NCI-H524 (cell line): ENCODE data around the gene SYCP2L.

Experiments used
- DNase-seq, 2 experiments: peaks; one replicate each; lab custom pipeline; 2025; lab: John Stamatoyannopoulos, UW

SYCP2L gene

DNA sequence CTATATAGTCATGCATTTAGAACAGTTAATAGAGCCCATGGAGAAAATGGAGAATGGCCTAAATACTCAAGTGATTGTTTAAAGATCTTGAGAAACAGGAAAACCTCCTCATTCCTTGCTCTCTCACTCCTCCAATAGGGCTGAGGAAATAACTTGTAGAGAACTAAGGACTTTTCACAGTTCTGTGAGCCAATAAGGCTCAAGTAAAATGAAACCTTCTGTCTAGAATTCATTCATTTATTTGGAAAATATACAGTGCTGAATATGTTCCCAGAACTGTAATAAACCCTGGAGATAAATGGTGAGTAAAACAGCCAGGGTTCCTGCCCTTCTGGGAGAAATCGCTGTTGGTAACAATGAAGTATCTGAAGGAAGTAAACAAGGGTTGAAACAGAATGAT lies 122.0 kb downstream of the SYCP2L start:
- no peak for DNase-seq

- DNase-seq, result no peak
These were observed 122.5 kb downstream of the SYCP2L start for GRCh38 chr6:11009353-11009752.

DNA sequence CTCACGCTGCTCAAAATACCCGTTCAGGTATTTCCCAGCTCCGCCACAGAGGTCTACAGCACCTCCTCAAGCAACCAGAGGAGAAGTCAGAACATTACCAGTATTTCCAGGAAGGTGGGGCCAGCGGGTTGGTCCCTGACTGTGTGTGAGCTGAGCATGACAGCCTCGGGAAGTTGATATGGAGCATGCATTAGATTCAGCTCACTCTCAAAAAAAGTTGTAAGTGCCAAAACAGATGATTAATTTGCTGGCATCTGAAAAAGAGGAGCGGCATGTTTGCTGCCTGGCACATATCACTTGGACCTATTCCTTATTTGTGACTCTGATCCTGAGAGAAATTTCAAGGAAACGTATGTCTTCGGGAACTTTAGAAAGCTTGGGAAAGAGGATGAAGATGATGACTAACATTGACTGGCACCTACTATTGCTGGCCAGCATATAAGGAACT lies 125.0 kb downstream of the SYCP2L start:
- no peak for DNase-seq

DNA sequence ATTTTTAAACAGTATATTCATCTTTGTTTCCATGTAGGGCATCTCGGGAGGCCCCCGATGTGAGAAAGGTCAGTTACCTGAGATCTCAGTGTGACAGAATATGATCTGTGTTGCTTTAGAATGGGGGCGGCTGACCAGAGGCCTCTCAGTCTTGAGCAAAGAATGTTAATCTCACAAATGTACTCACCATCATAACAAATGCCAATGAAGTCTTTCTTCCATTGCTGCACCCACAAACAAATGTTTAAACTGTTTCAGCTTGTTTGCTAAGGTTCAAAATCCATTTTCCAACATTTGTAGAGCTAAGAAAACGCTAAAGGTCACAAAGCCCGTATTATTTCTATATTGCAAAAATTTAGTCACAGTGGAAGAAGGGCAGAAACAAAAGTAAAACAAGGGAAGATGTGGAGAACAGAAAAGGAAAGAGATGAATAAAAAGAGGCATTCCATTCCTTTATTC lies 125.5 kb downstream of the SYCP2L start:
- no peak for DNase-seq

DNA sequence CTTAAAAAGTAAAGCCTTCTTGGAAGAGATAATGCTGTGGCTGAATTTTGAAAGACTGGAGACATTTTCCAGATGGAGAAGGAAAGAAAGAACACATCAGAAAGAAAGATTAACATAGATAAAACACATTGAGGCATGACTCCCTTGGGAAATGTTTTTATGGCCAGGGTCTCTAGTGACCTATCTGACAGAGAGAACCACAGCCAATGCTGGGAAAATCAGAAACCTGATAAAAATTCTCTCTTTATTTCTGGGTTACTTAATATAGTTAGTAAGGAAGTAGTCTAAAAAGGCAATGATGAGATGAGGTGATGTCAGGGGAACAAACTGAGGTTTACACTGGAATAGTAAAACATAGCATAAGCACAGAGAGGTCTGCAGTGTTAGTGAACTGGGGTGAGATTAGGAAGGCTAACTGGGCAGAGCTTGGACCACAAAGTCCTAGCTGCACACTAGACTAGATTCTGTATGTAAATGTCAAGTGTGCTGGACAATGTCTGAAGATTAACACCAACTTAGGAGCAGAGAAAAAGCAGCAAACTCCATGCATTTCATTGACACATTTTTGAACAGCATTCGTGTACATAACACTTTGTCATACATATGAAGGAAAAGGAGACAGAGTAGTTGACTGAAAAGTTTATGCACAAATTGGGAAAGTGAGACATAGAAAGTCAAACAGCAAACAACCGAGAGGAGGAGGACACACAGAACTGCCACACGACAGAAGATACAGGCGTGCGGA lies 126.3 kb downstream of the SYCP2L start:
- DNase-seq, result no peak

DNA sequence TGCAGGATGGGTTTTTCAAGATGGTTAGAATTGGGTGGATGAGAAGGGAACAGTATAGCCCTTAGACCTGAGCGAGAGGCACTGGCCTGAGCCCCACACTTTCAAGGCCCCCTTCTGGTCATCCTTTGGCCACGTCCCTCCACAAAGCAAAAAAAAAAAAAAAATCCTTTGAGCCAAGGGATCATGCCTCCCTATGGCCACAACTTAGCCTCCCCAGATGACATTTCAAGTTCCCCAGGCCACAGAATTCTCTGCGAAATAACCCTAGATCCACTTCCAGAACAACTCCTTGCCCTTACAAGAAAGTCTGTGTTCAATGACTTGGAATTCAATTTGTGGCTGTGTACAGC lies 126.8 kb downstream of the SYCP2L start:
- DNase-seq, result no peak

DNA sequence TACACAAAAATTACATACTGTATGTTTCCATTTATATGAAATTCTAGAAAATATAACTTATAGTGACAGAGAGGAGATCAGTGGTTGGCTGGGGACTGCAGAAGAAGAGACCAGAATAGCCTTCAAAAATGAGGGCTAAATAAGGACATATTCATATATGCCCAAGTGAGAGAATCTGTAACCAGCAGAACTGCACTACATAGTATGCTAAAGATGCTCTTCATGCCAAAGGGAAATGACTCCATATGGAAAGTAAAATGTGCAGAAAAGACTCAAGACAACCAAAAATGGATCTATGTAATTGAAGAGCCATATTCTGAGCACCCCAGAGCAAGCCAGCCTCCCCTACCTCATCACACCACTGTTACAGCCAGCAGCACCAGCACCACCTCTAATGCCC lies 128.2 kb downstream of the SYCP2L start:
- DNase-seq, result no peak

DNA sequence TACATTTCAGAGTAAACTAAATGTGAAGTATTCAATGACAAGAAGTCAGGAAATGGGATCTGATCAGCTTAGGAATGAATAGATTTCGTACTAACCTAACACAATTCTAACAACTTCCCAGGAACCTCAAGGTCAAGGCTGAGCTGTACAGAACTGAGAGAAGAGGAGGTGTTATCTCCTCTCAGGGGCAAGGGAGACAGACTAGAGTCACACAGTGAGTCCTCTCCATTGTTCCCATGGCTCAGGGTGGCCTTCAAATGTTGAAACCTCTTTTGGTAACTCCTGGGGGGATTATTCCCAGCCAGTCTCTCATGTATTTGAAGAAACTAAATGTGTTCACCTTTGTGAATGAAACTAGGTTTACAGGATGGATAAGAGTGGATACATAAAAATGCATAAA lies 129.6 kb downstream of the SYCP2L start:
- no peak for DNase-seq

DNA sequence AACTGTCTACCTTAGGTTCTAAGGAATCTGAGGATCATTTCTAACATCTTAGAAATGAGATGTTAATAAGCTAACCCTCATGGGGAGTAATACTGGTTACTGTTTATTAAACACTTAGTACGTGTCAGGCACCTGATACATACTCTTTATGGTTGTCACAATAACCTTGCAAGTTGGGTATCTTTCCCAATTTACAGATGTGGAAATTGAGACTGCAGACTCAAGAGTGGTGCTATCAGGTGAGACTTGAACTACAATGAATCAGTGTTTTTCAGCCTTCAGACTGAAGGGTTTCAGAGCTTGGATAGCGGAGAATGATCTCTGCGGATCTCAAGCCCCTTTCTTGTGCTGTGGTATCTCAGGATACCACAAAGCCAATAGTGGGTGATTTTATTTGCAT lies 130.2 kb downstream of the SYCP2L start:
- DNase-seq, result no peak

- DNase-seq, result no peak
These were observed 131.4 kb downstream of the SYCP2L start for GRCh38 chr6:11018225-11018624.

DNA sequence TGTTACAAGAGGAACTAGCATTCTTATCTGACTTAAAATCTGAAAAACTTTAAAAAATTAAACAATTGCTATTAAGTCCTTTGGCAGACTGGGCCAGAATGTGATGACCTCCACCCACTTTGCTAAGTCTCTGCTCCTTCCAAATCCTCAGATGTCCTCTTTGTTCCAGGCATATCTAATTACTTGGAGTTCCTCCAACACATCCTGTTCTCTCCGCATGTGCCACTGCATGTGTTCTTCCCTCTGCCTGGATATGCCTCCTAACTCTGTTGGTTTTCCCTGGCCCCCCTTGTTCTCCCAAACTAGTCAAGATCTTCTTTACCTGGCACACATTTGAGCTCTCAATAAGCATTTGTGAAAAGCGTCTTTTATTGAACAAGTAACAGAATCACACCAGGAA lies 134.2 kb downstream of the SYCP2L start:
- DNase-seq, result peak in 1 of 2 experiments; percentile 7

DNA sequence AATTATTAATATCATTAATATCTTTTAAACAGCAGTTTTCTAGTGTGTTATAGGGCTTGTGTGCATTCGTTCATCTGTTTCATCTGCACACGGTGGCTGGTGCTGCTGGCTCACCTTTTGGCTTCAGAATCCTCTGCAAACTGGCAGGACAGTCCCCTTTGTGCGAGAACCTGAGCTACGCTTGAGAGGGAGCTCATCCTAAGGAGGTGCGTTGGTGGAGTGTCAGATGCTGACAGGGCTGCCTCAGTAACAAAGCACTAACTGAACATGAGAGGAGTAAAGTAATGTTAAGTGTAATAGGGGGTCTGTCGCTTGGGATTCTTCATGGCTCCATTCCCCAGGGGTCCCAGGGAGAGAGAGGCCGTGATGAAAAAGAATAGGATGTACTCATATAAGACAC lies 134.9 kb downstream of the SYCP2L start:
- no peak for DNase-seq

GRCh38 chr6:11023032-11023431 lies 136.2 kb downstream of the SYCP2L start:
- DNase-seq, result no peak
